Astrocyte (in vitro differentiated cells and primary cell): Measurements from ENCODE around the gene APOC3.

Experiments used
- CTCF ChIP-seq: IDR thresholded peaks from 2 replicates; pipeline ENCODE4 v1.5.1; 2011; ENCODE audit warnings: low read depth, mild to moderate bottlenecking, inconsistent platforms, low read length, moderate library complexity; ENCODE audit not compliant: insufficient read depth
- EZH2 ChIP-seq: IDR thresholded peaks from 2 replicates; pipeline ENCODE4 v1.6.1; 2012; ENCODE audit warnings: mild to moderate bottlenecking, low read length, inconsistent platforms; ENCODE audit not compliant: insufficient read depth

- TF ChIP-seq EZH2 (no peak), CTCF (no peak)
Measured at GRCh38 chr11:116821050-116821918, 8.4 kb upstream of the APOC3 start.
